RWPE1 (cell line): Measurements from ENCODE around the gene PBX3.

Source experiments
- CTCF ChIA-PET: fragments of 350-600 bp; sonication (Branson Sonifier 250); formaldehyde crosslinking; extraction: SDS; loops from one replicate; lab custom pipeline; 2021; lab: Yijun Ruan, JAX
- POLR2A ChIA-PET: fragments of 400-600 bp; formaldehyde crosslinking; extraction: SDS; loops from one replicate; lab custom pipeline; 2020; ENCODE audit warnings: antibody characterized with exemption; ENCODE audit not compliant: low non-redundant PET; lab: Yijun Ruan, JAX
- DNase-seq: peaks from one replicate; pipeline ENCODE4 v3.0.0; 2012; ENCODE audit warnings: low spot score
- H3K27ac ChIP-seq: fragments of 450-650 bp; 2 replicates; pipeline ENCODE4 v1.5.1; 2017
- TF ChIP-seq, protein P1 (sequence below): fragments of 450-650 bp; conservative IDR thresholded peaks from 2 replicates; pipeline ENCODE4 v1.5.1; 2017; ENCODE audit warnings: low read depth, mild to moderate bottlenecking

PBX3 gene

DNA sequence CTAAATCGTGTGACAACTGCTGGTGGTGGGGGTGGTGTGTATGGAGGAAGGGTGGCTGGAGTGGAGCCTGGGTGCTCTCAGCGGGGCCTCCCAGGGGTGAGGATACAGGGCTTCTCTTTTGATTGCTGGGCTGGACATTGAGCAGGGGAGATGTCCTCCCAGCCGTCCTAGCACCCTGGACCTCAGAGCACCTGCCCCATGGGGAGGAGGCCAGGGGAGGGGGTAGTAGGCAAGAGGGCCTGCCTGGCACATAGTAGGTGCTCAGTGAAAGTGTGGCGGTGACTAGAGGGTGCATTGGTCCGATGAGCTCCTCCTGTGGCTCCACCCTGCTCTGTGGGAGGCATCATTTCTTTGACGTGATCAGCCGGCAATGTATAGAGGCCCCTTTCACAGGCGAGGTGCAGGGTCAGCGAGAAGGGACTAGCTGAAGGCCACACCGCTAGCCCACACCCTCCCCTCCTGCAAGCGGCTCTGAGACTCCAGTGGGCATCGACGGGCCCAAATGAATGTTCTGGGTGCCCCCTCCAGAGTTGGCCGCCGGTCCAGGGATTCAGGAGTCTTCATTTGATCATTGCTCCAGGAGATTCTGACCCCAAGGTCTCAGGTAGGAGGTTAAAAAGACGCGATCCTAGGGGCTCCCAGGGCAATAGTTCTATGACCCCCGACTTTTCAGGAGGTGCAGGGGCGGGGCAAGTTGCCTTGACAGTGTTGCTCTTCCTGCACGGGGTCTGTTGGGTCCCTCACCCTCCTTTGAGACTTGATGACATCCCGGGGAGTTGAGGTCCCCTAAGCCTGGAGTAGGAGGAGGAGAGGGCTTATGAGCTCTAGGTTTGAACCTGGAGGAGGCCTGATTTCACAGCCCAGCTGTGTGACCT lies 255.5 kb downstream of the PBX3 start:
- TF ChIP-seq, protein P1, sequence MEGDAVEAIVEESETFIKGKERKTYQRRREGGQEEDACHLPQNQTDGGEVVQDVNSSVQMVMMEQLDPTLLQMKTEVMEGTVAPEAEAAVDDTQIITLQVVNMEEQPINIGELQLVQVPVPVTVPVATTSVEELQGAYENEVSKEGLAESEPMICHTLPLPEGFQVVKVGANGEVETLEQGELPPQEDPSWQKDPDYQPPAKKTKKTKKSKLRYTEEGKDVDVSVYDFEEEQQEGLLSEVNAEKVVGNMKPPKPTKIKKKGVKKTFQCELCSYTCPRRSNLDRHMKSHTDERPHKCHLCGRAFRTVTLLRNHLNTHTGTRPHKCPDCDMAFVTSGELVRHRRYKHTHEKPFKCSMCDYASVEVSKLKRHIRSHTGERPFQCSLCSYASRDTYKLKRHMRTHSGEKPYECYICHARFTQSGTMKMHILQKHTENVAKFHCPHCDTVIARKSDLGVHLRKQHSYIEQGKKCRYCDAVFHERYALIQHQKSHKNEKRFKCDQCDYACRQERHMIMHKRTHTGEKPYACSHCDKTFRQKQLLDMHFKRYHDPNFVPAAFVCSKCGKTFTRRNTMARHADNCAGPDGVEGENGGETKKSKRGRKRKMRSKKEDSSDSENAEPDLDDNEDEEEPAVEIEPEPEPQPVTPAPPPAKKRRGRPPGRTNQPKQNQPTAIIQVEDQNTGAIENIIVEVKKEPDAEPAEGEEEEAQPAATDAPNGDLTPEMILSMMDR: no peak
- DNase-seq: no peak
- ChIA-PET CTCF (no interaction called here), POLR2A (no interaction called here)
- no peak overlapping the region for H3K27ac ChIP-seq

- CTCF ChIA-PET: interaction anchor here (0.6 kb wide), 1 partner anchor 62 kb away, joined by 3 read pairs; no protein-coding TSS in a partner anchor
- no peak for DNase-seq
- TF ChIP-seq, protein P1: no peak
- POLR2A ChIA-PET: no interaction called here
- H3K27ac ChIP-seq: no peak overlapping the region
These were observed 261.9 kb downstream of the PBX3 start for GRCh38 chr9:126009047-126009446.

DNA sequence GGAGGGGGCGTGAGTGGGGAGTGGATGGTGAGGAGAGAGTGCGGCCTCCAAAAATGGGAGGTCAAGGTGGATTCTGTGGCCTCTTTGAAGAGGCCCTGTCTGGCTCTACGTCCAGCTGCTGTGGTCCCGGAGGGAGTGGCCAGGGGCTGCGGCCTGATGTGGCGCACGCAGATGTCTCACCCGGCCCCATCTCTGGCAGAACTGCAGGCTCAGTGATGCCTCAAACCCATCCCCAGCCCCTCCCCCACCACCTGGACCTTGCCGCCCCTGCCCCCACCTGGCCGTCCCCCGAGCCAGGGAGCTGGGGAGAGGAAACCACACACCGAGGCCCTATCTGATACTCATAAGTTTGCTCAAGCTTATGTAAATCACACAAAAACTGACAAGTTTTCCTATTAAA lies 267.6 kb downstream of the PBX3 start:
- POLR2A ChIA-PET: interaction anchor here (0.6 kb wide), 1 partner anchor 150 kb away, joined by 3 read pairs; no protein-coding TSS in a partner anchor
- H3K27ac ChIP-seq: no peak overlapping the region
- TF ChIP-seq, protein P1: no peak
- CTCF ChIA-PET: interaction anchor here (0.6 kb wide), 1 partner anchor 332 kb away, joined by 3 read pairs; no protein-coding TSS in a partner anchor
- no peak for DNase-seq

DNA sequence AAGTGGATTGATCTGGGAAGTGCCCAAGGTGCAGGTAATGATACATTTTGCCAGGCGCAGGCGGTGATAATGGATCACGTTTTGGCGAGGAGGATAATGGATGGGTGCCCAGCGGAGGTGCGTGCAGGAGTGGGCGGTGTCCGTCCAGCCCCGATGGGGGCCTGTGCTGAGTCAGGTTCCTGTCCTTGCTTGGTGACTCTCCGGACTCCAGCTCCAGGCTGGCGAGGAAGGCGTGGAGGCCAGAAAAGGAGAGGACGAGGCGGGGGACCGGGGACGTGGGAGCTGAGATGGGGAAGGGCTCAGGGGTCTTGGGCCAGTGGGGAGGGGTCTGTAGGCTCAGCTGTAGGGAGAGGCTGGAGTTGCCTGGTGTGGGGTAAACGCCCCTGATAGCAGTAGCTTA lies 268.3 kb downstream of the PBX3 start:
- H3K27ac ChIP-seq: no peak overlapping the region
- TF ChIP-seq, protein P1: no peak
- CTCF ChIA-PET: interaction anchor here (0.7 kb wide), 1 partner anchor 259 kb away, joined by 3 read pairs; no protein-coding TSS in a partner anchor
- DNase-seq: no peak
- POLR2A ChIA-PET: interaction anchor here (0.6 kb wide), 1 partner anchor 151 kb away, joined by 3 read pairs; no protein-coding TSS in a partner anchor

DNA sequence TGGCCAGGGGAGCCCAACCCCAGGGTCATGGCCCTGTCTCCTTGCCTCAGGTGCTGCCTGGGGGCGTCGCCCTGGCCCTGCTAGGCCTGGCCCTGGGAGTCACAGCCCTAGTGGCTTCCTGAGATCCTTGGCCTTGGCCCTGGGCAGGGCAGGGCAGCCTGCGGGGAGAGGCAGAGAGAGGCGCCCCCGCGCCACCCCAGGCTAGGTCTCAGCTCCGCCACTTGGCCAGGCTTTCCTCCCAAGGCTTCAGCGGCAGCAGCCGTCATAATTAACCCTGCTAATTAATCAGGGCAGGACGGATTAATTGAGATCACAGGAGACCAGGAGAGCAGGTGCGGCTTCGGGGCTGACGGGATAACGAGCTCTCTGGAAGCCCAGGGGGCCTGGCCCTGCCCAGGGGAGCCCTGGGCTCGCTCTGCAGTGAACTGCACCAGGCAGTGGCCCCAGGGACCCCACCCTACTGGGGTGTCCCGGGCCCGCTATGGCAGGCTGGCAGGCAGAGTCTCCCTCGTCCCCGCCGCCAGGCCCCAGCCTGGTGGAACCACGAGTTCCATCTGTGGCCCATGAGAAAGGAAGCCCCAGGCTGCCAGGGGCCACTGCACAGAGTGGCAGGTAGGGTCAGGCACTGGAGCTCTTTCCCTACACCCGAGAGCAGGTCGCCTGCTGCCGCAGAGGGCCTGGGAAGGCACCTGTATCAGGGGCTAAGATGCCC lies 269.6 kb downstream of the PBX3 start:
- no peak overlapping the region for H3K27ac ChIP-seq
- ChIA-PET POLR2A (no interaction called here), CTCF (no interaction called here)
- no peak for DNase-seq
- TF ChIP-seq, protein P1: no peak
